Right cardiac atrium (tissue), 5 donors: ENCODE measurements around the gene GORAB. TPM values are rescaled to one million over a fixed set of nuclear protein-coding genes. Genes with fewer than 3 reads are reported as not detected.

Experiments used
- ATAC-seq, 2 donors: fragments of 200-7000 bp; cut with Tn5 transposase; one replicate each; pipeline versions ENCODE4 v1.8.0 to v1.9.1; 2020; ENCODE audit warnings: moderate library complexity in 2 of 2, mild to moderate bottlenecking in 1 of 2
- DNase-seq, 3 donors: peaks; one replicate each; pipeline ENCODE4 v3.0.0-alpha.2; 2020
- H3K27ac ChIP-seq: one replicate; pipeline ENCODE4 v1.5.1; 2013; ENCODE audit warnings: mild to moderate bottlenecking, low read length, control low read depth, moderate library complexity
- H3K27me3 ChIP-seq: one replicate; pipeline ENCODE4 v1.6.1; 2013; ENCODE audit not compliant: control insufficient read depth, insufficient read depth
- H3K4me1 ChIP-seq: one replicate; pipeline ENCODE4 v1.6.1; 2013; ENCODE audit warnings: low read length; ENCODE audit not compliant: control insufficient read depth, insufficient read depth
- H3K4me3 ChIP-seq: one replicate; pipeline ENCODE4 v1.5.1; 2013; ENCODE audit warnings: low read length, control low read depth
- H3K9me3 ChIP-seq: one replicate; pipeline ENCODE4 v1.6.1; 2013; ENCODE audit warnings: low read length; ENCODE audit not compliant: control insufficient read depth
- WGBS: extraction: QIAGEN DNeasy Blood & Tissue Kit; methylation state at CpG from one replicate; pipeline ENCODE4 v1.1.7; 2013; 5-methylcytosine and 5-hydroxymethylcytosine counted together
- intact Hi-C, 4 donors: fragments of 100-400 bp; cut with DNase I; formaldehyde crosslinking; loops; one replicate each; pipeline versions ENCODE4 v1.11.0 to v1.14.0; 2022 to 2023
- polyA plus RNA-seq: library from polyadenylated mRNA; stranded (reverse); fragments of 200-250 nt; gene quantifications from one replicate; pipeline ENCODE4 v1.2.3, GENCODE V29; 2013
- total RNA-seq, 4 donors: library from RNA; stranded (reverse); fragmentation: NEBNext Ultra II Directional; extraction: Animal tissue kit (Norgen Biotek cat#: 25700); gene quantifications; one replicate each; pipeline ENCODE4 v1.2.1, GENCODE V29; 2021
- donor health status: healthy with polysubstance abuse.
- donor health status: DM: no; HTN: yes; CAD: no.
- donor health status: DM: no; HTN: no; CAD: no.
- donor health status: DM: no; HTN: yes; CAD: no; lungs with severe emphysema.
- donor health status: DM: yes; HTN: yes; CAD: no.

GORAB gene
- total and polyA plus RNA-seq, 5 donors: 4.6 to 10.9 (median 9.1) TPM

DNA sequence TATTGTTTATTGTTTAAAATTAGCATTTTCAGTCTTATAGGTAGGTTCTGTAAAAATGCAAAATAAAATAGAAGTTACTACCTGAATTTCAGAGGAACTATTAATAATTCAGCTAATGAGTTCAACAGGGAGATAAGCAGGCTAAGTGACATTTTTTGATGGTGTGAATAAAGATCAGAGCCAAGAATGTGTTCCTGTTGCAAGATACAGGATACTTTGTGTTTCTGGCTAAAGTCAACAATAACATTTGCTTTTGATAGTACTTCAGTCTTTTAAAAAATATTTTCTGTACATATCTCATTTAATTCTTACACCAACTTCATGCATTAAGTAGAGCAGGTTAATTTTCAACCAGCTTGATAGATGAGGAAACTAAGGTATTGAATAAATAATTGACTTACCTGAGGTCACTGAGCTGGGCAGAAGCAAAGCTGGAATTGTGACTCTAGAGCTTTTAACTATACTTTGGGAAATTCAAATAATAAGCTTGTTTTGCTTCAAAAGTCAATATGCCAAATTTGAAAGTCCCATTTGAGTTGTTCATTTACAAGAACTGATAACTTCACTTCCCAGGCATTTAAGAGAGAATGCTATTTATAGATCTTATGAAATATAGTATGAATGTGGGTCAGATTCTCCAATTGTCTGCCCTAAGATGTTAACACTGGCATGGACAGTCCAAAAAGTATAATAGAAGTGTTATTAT is 6.0 kb downstream of the GORAB start:
- ATAC-seq (peak; percentile 33 to 42), DNase-seq (no peak)
- Histone ChIP-seq H3K27me3 (no peaks in the 10 kb centered on the region), H3K4me3 (peak overlapping the region; percentile 3), H3K4me1 (no peaks in the 10 kb centered on the region), H3K9me3 (no peaks in the 10 kb centered on the region), H3K27ac (no peak overlapping the region)
- intact Hi-C loops: loop anchor here in 1 of 4 donors (10.0 kb wide), 1 partner anchor 127 kb away; the partner anchor contains the start of gene PRRX1

DNA sequence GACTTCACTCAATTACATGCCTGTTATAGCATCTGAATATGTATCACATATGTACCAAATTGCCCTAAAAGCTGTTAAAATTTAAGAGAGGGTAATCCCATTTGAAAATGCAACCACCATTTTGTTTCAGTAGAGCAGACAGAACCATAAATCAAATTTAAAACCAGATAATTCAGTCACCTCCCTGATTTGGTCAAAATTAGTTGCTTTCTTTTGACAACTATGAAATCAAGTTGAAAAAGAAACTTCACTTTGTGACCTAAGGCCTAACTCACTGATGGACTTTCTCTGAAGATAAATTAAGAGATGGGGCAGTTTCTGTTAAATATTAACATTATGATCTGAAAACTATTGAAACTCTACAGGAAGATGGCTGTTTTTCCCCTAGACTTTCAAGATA is 6.7 kb downstream of the GORAB start:
- no peak for ATAC-seq
- no peaks in the 10 kb centered on the region for H3K4me1 ChIP-seq
- DNase-seq: no peak
- H3K9me3 ChIP-seq: no peaks in the 10 kb centered on the region
- no peak overlapping the region for H3K27ac ChIP-seq
- H3K4me3 ChIP-seq: no peak overlapping the region
- intact Hi-C loops: loop anchor here in 1 of 4 donors (10.0 kb wide), 1 partner anchor 126 kb away; the partner anchor contains the start of gene PRRX1
- no peaks in the 10 kb centered on the region for H3K27me3 ChIP-seq

DNA sequence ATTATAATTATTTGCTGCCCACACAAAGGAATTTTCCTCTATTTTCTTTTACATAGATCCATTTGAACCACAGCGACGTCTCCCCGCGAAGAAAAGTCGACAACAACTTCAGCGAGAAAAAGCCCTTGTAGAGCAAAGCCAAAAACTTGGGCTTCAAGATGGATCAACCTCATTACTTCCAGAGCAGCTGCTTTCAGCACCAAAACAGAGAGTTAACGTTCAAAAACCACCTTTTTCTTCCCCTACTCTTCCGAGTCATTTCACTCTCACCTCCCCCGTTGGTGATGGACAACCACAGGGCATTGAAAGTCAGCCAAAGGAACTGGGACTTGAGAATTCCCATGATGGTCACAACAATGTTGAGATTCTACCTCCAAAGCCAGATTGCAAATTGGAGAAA is 7.2 kb downstream of the GORAB start:
- ATAC-seq: no peak
- Histone ChIP-seq H3K27me3 (no peaks in the 10 kb centered on the region), H3K4me3 (no peak overlapping the region), H3K4me1 (no peaks in the 10 kb centered on the region), H3K27ac (no peak overlapping the region), H3K9me3 (no peaks in the 10 kb centered on the region)
- WGBS: 95% methylated on average over 9 of the region's 9 CpGs
- intact Hi-C loops: loop anchor here in 1 of 4 donors (10.0 kb wide), 1 partner anchor 126 kb away; the partner anchor contains the start of gene PRRX1
- DNase-seq: no peak

DNA sequence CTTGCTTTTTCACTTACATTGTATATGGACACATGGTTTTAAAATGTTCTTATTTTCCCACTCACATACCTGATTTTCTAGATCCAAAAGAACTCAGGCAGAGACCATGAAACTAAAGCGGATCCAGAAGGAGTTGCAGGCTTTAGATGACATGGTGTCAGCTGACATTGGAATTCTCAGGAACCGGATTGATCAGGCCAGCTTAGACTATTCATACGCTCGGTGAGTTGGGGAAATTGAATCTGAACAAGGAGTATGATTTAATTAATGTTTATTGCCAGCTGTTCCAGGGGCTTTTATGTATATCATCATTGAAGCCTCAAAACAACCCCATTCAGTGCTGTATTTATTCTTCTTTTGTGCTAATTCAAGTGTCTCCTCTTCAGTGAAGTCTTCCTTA is 12.7 kb downstream of the GORAB start:
- Histone ChIP-seq H3K4me1 (no peaks in the 10 kb centered on the region), H3K4me3 (no peak overlapping the region), H3K27ac (no peak overlapping the region), H3K9me3 (no peaks in the 10 kb centered on the region), H3K27me3 (no peaks in the 10 kb centered on the region)
- intact Hi-C loops: no loop called here
- DNase-seq (no peak), ATAC-seq (no peak)
- 94% methylated on average over 4 of the region's 4 CpGs for WGBS

DNA sequence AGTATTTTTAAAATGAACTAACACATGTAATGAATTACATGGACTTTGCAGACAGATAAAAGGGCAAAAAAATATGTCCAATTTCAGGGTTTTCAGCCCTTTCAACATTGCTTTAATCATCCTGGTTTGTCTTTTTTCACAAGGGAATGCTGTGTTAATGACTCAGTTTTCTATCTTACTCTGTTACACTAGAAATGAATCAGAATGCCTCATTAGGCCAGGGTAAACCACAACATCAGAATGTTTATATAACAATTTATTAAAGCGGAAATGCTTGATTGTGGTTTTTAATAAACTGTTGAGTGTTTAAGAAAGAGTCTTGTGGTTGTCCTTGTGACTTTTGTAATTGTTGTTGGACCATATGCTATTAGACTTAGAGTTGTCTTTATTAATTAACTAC is 13.5 kb downstream of the GORAB start:
- WGBS: 90% methylated on average over 1 of the region's 1 CpG
- no peaks in the 10 kb centered on the region for H3K27me3 ChIP-seq
- intact Hi-C loops: no loop called here
- DNase-seq: no peak
- ATAC-seq: no peak
- H3K9me3 ChIP-seq: no peaks in the 10 kb centered on the region
- no peak overlapping the region for H3K4me3 ChIP-seq
- no peak overlapping the region for H3K27ac ChIP-seq
- no peaks in the 10 kb centered on the region for H3K4me1 ChIP-seq

DNA sequence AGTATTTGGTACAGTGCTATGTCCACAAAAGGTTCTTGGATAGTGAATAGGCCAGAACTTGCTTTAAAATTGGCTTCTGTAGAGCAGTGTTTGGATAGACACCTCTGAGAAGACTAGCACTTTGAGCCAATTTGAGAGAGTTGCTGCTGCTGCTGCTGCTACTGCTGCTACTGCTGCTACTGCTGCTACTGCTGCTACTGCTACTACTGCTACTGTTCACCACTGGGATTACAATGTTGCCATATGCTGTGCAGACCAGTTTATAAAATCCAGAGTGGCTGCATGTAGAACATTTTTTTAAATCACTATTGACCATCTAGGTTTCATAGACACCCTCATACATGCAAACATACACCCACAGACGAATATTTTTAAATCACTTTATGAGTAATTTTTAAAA is 15.3 kb downstream of the GORAB start:
- DNase-seq (no peak), ATAC-seq (no peak)
- H3K4me3 ChIP-seq: no peak overlapping the region
- H3K9me3 ChIP-seq: no peaks in the 10 kb centered on the region
- intact Hi-C loops: no loop called here
- H3K4me1 ChIP-seq: no peaks in the 10 kb centered on the region
- H3K27me3 ChIP-seq: no peaks in the 10 kb centered on the region
- H3K27ac ChIP-seq: no peak overlapping the region
- WGBS: 97% methylated on average over 1 of the region's 1 CpG

DNA sequence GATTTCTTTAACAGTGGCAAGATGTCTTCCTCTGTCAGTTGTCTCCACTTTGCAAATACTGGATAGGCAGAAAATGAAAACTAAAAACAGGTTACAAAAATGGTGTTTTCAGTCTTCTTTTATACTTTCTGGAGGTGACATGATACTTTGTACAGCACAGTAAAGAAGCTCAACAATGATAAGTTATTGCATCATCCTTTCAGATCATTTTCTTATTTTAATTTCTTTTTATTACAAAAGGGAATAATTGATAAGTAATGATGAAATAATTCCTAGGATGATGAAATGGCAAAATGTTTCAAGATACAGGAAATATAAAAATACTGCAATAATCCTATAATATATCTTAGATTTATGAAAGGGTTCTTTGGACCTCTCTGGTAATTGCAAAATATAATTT is 16.5 kb downstream of the GORAB start:
- Histone ChIP-seq H3K27ac (no peak overlapping the region), H3K4me3 (no peak overlapping the region), H3K4me1 (no peaks in the 10 kb centered on the region), H3K9me3 (no peaks in the 10 kb centered on the region), H3K27me3 (no peaks in the 10 kb centered on the region)
- intact Hi-C loops: no loop called here
- ATAC-seq (no peak), DNase-seq (no peak)

DNA sequence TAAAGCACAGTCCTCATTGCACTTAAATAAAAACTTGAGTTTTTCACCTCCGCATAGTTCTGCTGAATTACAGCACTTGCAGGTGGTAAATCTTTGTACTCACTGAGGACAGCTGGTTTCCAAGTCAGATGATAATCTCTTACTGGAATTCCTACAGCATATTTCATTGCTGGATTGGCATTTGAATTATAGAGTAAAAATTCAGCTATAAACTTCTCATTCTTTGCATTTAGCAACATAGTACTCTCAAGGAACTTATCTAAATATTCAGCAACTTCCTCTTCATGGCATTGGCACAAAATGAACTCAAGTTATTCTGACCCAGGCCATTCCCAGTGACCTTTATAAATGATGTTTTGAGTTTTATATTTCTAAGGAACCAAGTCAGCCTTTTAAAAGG is 23.4 kb downstream of the GORAB start:
- DNase-seq: no peak
- WGBS: 94% methylated on average over 1 of the region's 1 CpG
- Histone ChIP-seq H3K4me3 (no peak overlapping the region), H3K9me3 (no peaks in the 10 kb centered on the region), H3K4me1 (no peaks in the 10 kb centered on the region), H3K27ac (no peak overlapping the region), H3K27me3 (no peaks in the 10 kb centered on the region)
- no peak for ATAC-seq
- intact Hi-C loops: no loop called here

DNA sequence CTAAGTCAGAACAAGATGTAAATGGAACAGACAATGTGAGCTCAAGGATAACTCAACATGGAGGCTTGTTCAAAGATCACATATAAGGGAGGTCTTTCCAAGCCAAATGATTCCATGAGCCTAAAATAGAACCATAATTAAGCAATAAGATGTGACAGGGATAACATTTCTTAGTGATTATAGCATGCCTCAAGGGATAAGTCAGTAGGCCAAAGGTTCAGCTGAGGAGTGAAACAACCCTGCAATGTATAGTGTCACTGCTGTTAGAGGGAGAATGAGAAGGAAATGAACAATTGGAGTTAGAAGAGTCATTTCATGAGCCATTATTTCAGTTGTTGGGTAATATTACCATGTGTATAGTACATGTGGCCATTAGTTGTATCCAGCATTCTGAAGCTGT is 25.0 kb downstream of the GORAB start:
- ATAC-seq (no peak), DNase-seq (no peak)
- intact Hi-C loops: no loop called here
- Histone ChIP-seq H3K27me3 (no peaks in the 10 kb centered on the region), H3K9me3 (no peaks in the 10 kb centered on the region), H3K4me1 (no peaks in the 10 kb centered on the region), H3K4me3 (no peak overlapping the region), H3K27ac (no peak overlapping the region)

DNA sequence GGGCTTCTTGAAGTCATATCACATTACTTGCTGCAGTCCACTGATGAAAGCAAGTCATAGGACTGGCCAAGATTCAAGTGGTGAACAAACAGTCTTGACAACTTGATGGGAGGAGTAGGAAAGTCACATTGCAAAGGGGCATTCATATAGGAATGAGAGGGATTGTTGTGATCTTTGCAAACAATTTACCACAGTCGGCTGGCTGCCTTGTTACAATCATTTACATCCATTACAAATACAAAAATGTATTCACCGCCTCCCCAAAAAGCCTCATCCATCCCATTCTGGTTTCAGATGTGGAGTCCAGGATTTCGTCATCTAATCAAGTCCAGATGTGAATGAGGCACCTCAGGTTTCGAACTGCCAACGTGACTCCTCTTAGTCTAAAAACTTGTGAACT is 26.8 kb downstream of the GORAB start:
- no peaks in the 10 kb centered on the region for H3K9me3 ChIP-seq
- H3K4me1 ChIP-seq: peaks cover 7% of the 10 kb centered on the region
- 94% methylated on average over 5 of the region's 5 CpGs for WGBS
- ATAC-seq (no peak), DNase-seq (no peak)
- H3K4me3 ChIP-seq: no peak overlapping the region
- no peaks in the 10 kb centered on the region for H3K27me3 ChIP-seq
- intact Hi-C loops: no loop called here
- no peak overlapping the region for H3K27ac ChIP-seq

DNA sequence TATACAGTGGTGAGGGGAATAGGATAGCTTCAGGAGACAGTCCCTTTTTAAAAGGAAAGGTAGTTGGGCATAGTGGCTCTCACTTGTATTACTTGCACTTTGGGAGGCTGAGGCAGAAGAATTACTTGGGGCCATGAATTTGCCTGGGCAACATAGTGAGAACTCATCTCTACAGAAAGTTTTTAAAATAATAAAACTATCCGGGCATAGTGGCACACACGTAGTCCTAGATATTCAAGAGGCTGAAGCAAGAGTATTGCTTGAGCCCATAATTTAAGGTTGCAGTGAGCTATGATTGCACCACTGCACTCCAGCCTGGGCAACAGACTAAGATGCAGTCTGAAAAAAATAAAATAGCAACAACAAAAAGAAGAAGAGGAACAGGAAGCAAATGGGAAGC is 27.2 kb downstream of the GORAB start:
- Histone ChIP-seq H3K4me3 (no peak overlapping the region), H3K27me3 (no peaks in the 10 kb centered on the region), H3K4me1 (peaks cover 7% of the 10 kb centered on the region), H3K9me3 (no peaks in the 10 kb centered on the region), H3K27ac (no peak overlapping the region)
- WGBS: 95% methylated on average over 2 of the region's 2 CpGs
- no peak for DNase-seq
- intact Hi-C loops: no loop called here
- ATAC-seq: no peak

DNA sequence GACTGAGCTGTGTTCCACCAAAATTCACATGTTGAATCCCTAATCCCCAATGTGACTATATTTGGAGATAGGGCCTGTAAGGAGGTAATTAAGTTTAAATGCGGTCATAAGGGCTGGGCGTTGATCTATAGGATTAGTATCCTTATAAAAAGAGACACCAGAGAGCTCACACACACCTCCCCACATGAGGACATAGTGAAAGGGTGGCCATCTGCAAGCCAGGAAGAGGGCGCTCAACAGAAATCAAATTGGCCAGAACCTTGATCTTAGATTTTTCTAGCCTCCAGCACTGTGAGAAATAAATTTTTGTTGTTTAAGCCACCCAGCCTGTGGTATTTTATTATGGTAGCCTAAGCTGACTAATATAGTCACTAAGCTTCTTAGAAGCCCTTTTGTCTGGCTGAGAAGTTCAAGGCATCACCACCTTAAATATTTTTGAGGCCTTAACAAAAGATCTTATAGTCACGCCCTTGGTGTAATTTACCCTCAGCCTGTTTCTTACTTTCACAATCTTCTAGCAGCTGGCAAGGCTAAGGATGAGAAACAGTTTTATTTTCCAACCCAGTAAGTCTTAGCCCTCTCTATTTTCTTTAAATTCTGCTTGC is 28.8 kb downstream of the GORAB start:
- Histone ChIP-seq H3K4me1 (peaks cover 7% of the 10 kb centered on the region), H3K4me3 (no peak overlapping the region), H3K9me3 (no peaks in the 10 kb centered on the region), H3K27me3 (no peaks in the 10 kb centered on the region), H3K27ac (no peak overlapping the region)
- intact Hi-C loops: no loop called here
- no peak for DNase-seq
- 82% methylated on average over 4 of the region's 4 CpGs for WGBS
- no peak for ATAC-seq
